Loucy (cell line): ENCODE measurements around the gene CROCC2.

Experiments
- CTCF ChIP-seq: fragments of 200-600 bp; sonication (generic); conservative IDR thresholded peaks from 2 replicates; pipeline ENCODE4 v1.5.1; 2014; ENCODE audit warnings: mild to moderate bottlenecking, antibody characterized with exemption, low read length
- EZH2phosphoT487 ChIP-seq: fragments of 200-600 bp; IDR thresholded peaks from 2 replicates; pipeline ENCODE4 v1.6.1; 2018; ENCODE audit warnings: antibody characterized with exemption, mild to moderate bottlenecking, moderate library complexity, borderline replicate concordance

DNA sequence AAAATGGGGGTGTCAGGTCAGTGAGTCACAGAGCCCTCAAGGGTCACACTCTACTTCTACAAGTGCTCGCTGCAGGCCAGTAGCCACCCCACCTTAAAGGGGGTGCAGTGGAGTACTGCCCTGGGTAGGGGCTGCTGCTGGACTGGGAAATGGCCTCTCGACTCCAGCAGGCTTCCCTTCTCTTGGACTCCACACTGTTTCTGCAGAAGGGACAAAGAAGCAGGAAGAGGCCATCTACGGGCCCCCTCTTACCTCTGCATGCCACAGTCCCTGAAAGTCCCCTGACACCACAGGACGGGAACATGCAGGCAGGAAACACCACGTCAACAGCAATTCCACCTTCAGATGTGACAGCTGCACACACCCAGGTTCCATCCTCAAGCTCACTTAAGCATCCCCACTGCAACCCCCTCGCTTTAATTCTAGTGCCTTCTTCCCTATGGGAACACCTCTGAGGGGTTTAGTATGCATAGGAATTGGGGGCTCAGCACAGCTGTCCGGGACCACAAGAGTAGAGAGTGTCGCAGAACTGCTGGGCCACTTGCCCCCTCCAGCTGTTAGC lies 114.6 kb downstream of the CROCC2 start:
- no peak for TF ChIP-seq CTCF
- no peak for TF ChIP-seq EZH2phosphoT487
